Endothelial cell of umbilical vein (primary cell): ENCODE results near the gene HOXD4. TPM values are rescaled to one million over a fixed set of nuclear protein-coding genes. Genes with fewer than 3 reads are reported as not detected.
A peak's percentile ranks its signal among the peaks of the same experiment; 100 is the strongest.

Source experiments
- BruUV-seq: library from RNA; stranded (reverse); fragments of 400-500 nt; replicated peaks from 2 replicates; lab custom pipeline; 2021; lab: Mats Ljungman, UMichigan
- CTCF ChIA-PET: fragments of 300-600, 350-600 bp; sonication (Branson Sonifier 250); formaldehyde crosslinking; loops from one replicate; lab custom pipeline; 2021; ENCODE audit warnings: antibody characterized with exemption, inconsistent platforms; lab: Charles Lee
- POLR2A ChIA-PET: fragments of 300-600, 350-600 bp; sonication (Branson Sonifier 250); formaldehyde crosslinking; loops from one replicate; lab custom pipeline; 2021; ENCODE audit warnings: antibody characterized with exemption, inconsistent platforms; lab: Charles Lee
- DNase-seq: peaks from one replicate; pipeline ENCODE4 v3.0.0-alpha.2; 2011; ENCODE audit warnings: low read depth, low spot score
- FAIRE-seq: peaks from 2 replicates; lab custom pipeline; 2011; peaks lifted over from hg19 to GRCh38; lab: Jason Lieb, UNC
- H2AFZ ChIP-seq: 2 replicates; pipeline ENCODE4 v1.6.0; 2012; ENCODE audit warnings: low read depth, low read length, control low read depth, inconsistent platforms
- H3K27ac ChIP-seq: 2 replicates; pipeline ENCODE4 v1.5.1; 2011; ENCODE audit warnings: low read depth, mild to moderate bottlenecking, control low read depth, low read length, moderate library complexity; ENCODE audit not compliant: insufficient read depth
- H3K27me3 ChIP-seq, 2 experiments: 2 replicates each; pipeline versions ENCODE4 v1.6.0 to v1.6.1; 2011; ENCODE audit warnings: low read length in 2 of 2, mixed read lengths in 1 of 2; ENCODE audit not compliant: control insufficient read depth in 2 of 2, insufficient read depth in 2 of 2
- H3K36me3 ChIP-seq, 2 experiments: 2 replicates in 1 of 2; 3 replicates in 1 of 2; pipeline ENCODE4 v1.5.1; 2011; ENCODE audit warnings: low read length in 2 of 2, mild to moderate bottlenecking in 1 of 2, moderate library complexity in 1 of 2; ENCODE audit not compliant: control insufficient read depth in 2 of 2, insufficient read depth in 2 of 2; ENCODE audit errors: extremely low read depth in 1 of 2
- H3K4me1 ChIP-seq: 3 replicates; pipeline ENCODE4 v1.5.1; 2011; ENCODE audit warnings: mild to moderate bottlenecking, low read length; ENCODE audit not compliant: control insufficient read depth, insufficient read depth; ENCODE audit errors: extremely low read depth
- H3K4me2 ChIP-seq: 2 replicates; pipeline ENCODE4 v1.6.1; 2011; ENCODE audit warnings: low read length, control low read depth, mixed read lengths; ENCODE audit not compliant: insufficient read depth
- H3K4me3 ChIP-seq, 3 experiments: fragments of 200-600 bp in 1 of 3; sonication (generic), shearing (Covaris generic) in 1 of 3; replicated peaks in 1 of 3; 2 replicates each; pipeline ENCODE4 v1.5.1; 2011 to 2016; ENCODE audit warnings: control low read depth in 3 of 3, low read length in 3 of 3, mild to moderate bottlenecking in 2 of 3, inconsistent platforms in 1 of 3, low read depth in 1 of 3, moderate library complexity in 1 of 3; ENCODE audit not compliant: insufficient read depth in 1 of 3
- H3K79me2 ChIP-seq: 2 replicates; pipeline ENCODE4 v1.6.0; 2012; ENCODE audit warnings: low read length, inconsistent platforms; ENCODE audit not compliant: control insufficient read depth, insufficient read depth
- H3K9ac ChIP-seq: replicated peaks from 2 replicates; pipeline ENCODE3; 2011; ENCODE audit warnings: low read length, control low read depth; ENCODE audit not compliant: insufficient read depth; ENCODE audit errors: extremely low read depth
- H3K9me1 ChIP-seq: replicated peaks from 3 replicates; pipeline ENCODE4 v1.6.0; 2011; ENCODE audit warnings: mild to moderate bottlenecking, low read length; ENCODE audit not compliant: control insufficient read depth, insufficient read depth; ENCODE audit errors: extremely low read depth
- H3K9me3 ChIP-seq: replicated peaks from 2 replicates; pipeline ENCODE4 v1.5.1; 2012; ENCODE audit warnings: low read length, inconsistent platforms; ENCODE audit not compliant: control insufficient read depth, insufficient read depth
- H4K20me1 ChIP-seq: replicated peaks from 2 replicates; pipeline ENCODE3; 2011; ENCODE audit warnings: mild to moderate bottlenecking, low read length; ENCODE audit not compliant: control insufficient read depth, insufficient read depth; ENCODE audit errors: extremely low read depth
- EZH2 ChIP-seq: IDR thresholded peaks from 2 replicates; pipeline ENCODE4 v1.6.1; 2012; ENCODE audit warnings: borderline replicate concordance, low read depth, mild to moderate bottlenecking, moderate library complexity, low read length, inconsistent platforms; ENCODE audit not compliant: severe bottlenecking
- FOS ChIP-seq: IDR thresholded peaks from 2 replicates; pipeline ENCODE4 v1.6.1; 2011; ENCODE audit warnings: mild to moderate bottlenecking, low read length, moderate library complexity, borderline replicate concordance; ENCODE audit not compliant: insufficient read depth
- JUN ChIP-seq: IDR thresholded peaks from 2 replicates; pipeline ENCODE4 v1.6.1; 2011; ENCODE audit warnings: borderline replicate concordance, low read depth; ENCODE audit not compliant: insufficient read length, insufficient read depth
- MAX ChIP-seq: IDR thresholded peaks from 2 replicates; pipeline ENCODE4 v1.6.1; 2011; ENCODE audit not compliant: insufficient read depth, insufficient read length
- POLR2AphosphoS5 ChIP-seq: IDR thresholded peaks from 2 replicates; pipeline ENCODE4 v1.6.1; 2012; ENCODE audit warnings: low read depth, mild to moderate bottlenecking, control low read depth, low read length, moderate library complexity; ENCODE audit not compliant: insufficient read depth
- dilution Hi-C: fragments of 300-500 bp; cut with MboI; formaldehyde crosslinking; loops from one replicate; pipeline ENCODE4 v1.15.0; 2019; ENCODE audit warnings: low sequenced_read_pairs; ENCODE audit not compliant: extremely low pct_ligation_motif_present
- intact Hi-C: fragments of 100-400 bp; cut with micrococcal nuclease; formaldehyde crosslinking; loops from one replicate; pipeline ENCODE4 v1.10.0; 2022
- polyA plus RNA-seq, 4 experiments: library from polyadenylated mRNA; depleted of rRNA in 3 of 4; stranded (reverse) in 3 of 4; unstranded in 1 of 4; fragments of >200 nt; gene quantifications; 2 replicates each; pipeline versions ENCODE4 v1.2.1 to v1.2.3, GENCODE V29; 2011 to 2012; ENCODE audit warnings: missing spikeins in 1 of 4
- total RNA-seq: library from RNA; stranded (reverse); gene quantifications from 2 replicates; pipeline ENCODE4 v1.2.3, GENCODE V29; 2021
- TF ChIP-seq, protein P1 (sequence below), 2 donors: IDR thresholded peaks; 1 replicate in 1 of 2; 2 replicates in 1 of 2; pipeline ENCODE4 v1.5.1; 2011; ENCODE audit warnings: low read length in 2 of 2, mild to moderate bottlenecking in 2 of 2, moderate library complexity in 2 of 2, control low read depth in 1 of 2, inconsistent platforms in 1 of 2, low read depth in 1 of 2; ENCODE audit not compliant: insufficient read depth in 1 of 2; ENCODE audit errors: extremely low read depth in 1 of 2

HOXD4 gene
- total and polyA plus RNA-seq, 2 donors (not counting 3 experiments of a cell fraction or from before 2014, with no cell fraction given), result 7.6 to 13.7 TPM

- H3K27me3 ChIP-seq, result peaks cover 84 to 96% of the 10 kb centered on the region in 2 experiments
- H4K20me1 ChIP-seq, result no peaks in the 10 kb centered on the region
- peak; percentile 77 for TF ChIP-seq EZH2
- no peak for TF ChIP-seq JUN
- no TSS peak for BruUV-seq
- no peaks in the 10 kb centered on the region for H3K4me1 ChIP-seq
- intact Hi-C loops (no loop called here), dilution Hi-C loops (no loop called here)
- H2AFZ ChIP-seq, result no peak overlapping the region
- H3K9me3 ChIP-seq, result no peaks in the 10 kb centered on the region
- CTCF ChIA-PET, result interaction anchor here (0.5 to 1.6 kb wide), 9 partner anchors 9 to 853 kb away, joined by 3 to 6 read pairs (median 4); no protein-coding TSS in a partner anchor
- FAIRE-seq, result no peak
- DNase-seq, result no peak
- H3K36me3 ChIP-seq, result no peaks in the 10 kb centered on the region
- no peaks in the 10 kb centered on the region for H3K9me1 ChIP-seq
- H3K27ac ChIP-seq, result no peak overlapping the region
- no peak overlapping the region for H3K4me2 ChIP-seq
- no peaks in the 10 kb centered on the region for H3K79me2 ChIP-seq
- POLR2A ChIA-PET, result no interaction called here
- no peak overlapping the region for H3K9ac ChIP-seq
- H3K4me3 ChIP-seq, result no peak overlapping the region
Observed at GRCh38 chr2:176104316-176105077, 46.9 kb upstream of the HOXD4 start.

- Histone ChIP-seq H3K27me3 (peaks cover 86 to 96% of the 10 kb centered on the region in 2 experiments), H3K9me1 (no peaks in the 10 kb centered on the region), H3K79me2 (no peaks in the 10 kb centered on the region), H2AFZ (no peak overlapping the region), H3K4me2 (no peak overlapping the region), H3K9ac (no peak overlapping the region), H3K4me1 (no peaks in the 10 kb centered on the region), H4K20me1 (no peaks in the 10 kb centered on the region), H3K27ac (no peak overlapping the region), H3K36me3 (no peaks in the 10 kb centered on the region), H3K9me3 (no peaks in the 10 kb centered on the region), H3K4me3 (no peak overlapping the region)
- TF ChIP-seq JUN (no peak), MAX (no peak), FOS (no peak), POLR2AphosphoS5 (no peak), EZH2 (no peak)
- TF ChIP-seq, protein P1, sequence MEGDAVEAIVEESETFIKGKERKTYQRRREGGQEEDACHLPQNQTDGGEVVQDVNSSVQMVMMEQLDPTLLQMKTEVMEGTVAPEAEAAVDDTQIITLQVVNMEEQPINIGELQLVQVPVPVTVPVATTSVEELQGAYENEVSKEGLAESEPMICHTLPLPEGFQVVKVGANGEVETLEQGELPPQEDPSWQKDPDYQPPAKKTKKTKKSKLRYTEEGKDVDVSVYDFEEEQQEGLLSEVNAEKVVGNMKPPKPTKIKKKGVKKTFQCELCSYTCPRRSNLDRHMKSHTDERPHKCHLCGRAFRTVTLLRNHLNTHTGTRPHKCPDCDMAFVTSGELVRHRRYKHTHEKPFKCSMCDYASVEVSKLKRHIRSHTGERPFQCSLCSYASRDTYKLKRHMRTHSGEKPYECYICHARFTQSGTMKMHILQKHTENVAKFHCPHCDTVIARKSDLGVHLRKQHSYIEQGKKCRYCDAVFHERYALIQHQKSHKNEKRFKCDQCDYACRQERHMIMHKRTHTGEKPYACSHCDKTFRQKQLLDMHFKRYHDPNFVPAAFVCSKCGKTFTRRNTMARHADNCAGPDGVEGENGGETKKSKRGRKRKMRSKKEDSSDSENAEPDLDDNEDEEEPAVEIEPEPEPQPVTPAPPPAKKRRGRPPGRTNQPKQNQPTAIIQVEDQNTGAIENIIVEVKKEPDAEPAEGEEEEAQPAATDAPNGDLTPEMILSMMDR (IDR thresholded peaks at IDR 0.05; ENCODE audit: extremely low read depth in 1 of 2, insufficient read depth in 1 of 2, low read depth in 1 of 2, low read length in 2 of 2), result no peak
- dilution Hi-C loops, result no loop called here
- no TSS peak for BruUV-seq
- ChIA-PET CTCF (interaction anchor here (0.8 to 1.6 kb wide), 7 partner anchors 11 to 854 kb away, joined by 3 to 6 read pairs (median 4); no protein-coding TSS in a partner anchor), POLR2A (no interaction called here)
- intact Hi-C loops, result no loop called here
- FAIRE-seq, result no peak
- no peak for DNase-seq
Observed at GRCh38 chr2:176105078-176105729, 46.1 kb upstream of the HOXD4 start.
